Keratinocyte (primary cell): ENCODE data around the gene NBPF6. TPM values are rescaled to one million over a fixed set of nuclear protein-coding genes. Genes with fewer than 3 reads are reported as not detected.
"Not testable (repeated sequence)": the region's sequence is repeated elsewhere in the genome, so short reads cannot be mapped to it uniquely, and the experiment has no call there.

ENCODE experiments used
- DNase-seq: peaks from one replicate; pipeline ENCODE4 v3.0.0-alpha.2; 2011; ENCODE audit warnings: low read depth, missing footprints, low spot score
- FAIRE-seq: peaks from 2 replicates; lab custom pipeline; 2011; peaks lifted over from hg19 to GRCh38; lab: Jason Lieb, UNC
- H2AFZ ChIP-seq: 2 replicates; pipeline ENCODE4 v1.6.0; 2012; ENCODE audit warnings: low read length, control low read depth, inconsistent platforms; ENCODE audit not compliant: control insufficient read depth
- H3K27ac ChIP-seq: 2 replicates; pipeline ENCODE4 v1.5.1; 2011; ENCODE audit warnings: low read length; ENCODE audit not compliant: control insufficient read depth, insufficient read depth
- H3K27me3 ChIP-seq: 3 replicates; pipeline ENCODE4 v1.6.0; 2011; ENCODE audit warnings: low read length; ENCODE audit not compliant: control insufficient read depth, insufficient read depth; ENCODE audit errors: extremely low read depth
- H3K36me3 ChIP-seq, 2 experiments: 2 replicates in 1 of 2; 3 replicates in 1 of 2; pipeline ENCODE4 v1.5.1; 2011; ENCODE audit warnings: low read length in 2 of 2, mild to moderate bottlenecking in 1 of 2; ENCODE audit not compliant: control insufficient read depth in 2 of 2, insufficient read depth in 2 of 2; ENCODE audit errors: extremely low read depth in 1 of 2
- H3K4me1 ChIP-seq: 3 replicates; pipeline ENCODE4 v1.5.1; 2011; ENCODE audit warnings: low read length; ENCODE audit not compliant: control insufficient read depth, insufficient read depth; ENCODE audit errors: extremely low read depth
- H3K4me2 ChIP-seq: 3 replicates; pipeline ENCODE4 v1.6.0; 2011; ENCODE audit warnings: low read depth, low read length; ENCODE audit not compliant: control insufficient read depth, insufficient read depth; ENCODE audit errors: extremely low read depth
- H3K4me3 ChIP-seq, 3 experiments: fragments of 200-600 bp in 1 of 3; sonication (generic) in 1 of 3; 2 replicates in 2 of 3; 3 replicates in 1 of 3; pipeline ENCODE4 v1.5.1; 2011 to 2016; ENCODE audit warnings: low read length in 3 of 3, mild to moderate bottlenecking in 3 of 3, control low read depth in 2 of 3, inconsistent platforms in 1 of 3, low read depth in 1 of 3, mixed read lengths in 1 of 3, mixed run types in 1 of 3, moderate library complexity in 1 of 3; ENCODE audit not compliant: control insufficient read depth in 2 of 3, insufficient read depth in 2 of 3; ENCODE audit errors: extremely low read depth in 1 of 3
- H3K79me2 ChIP-seq: 2 replicates; pipeline ENCODE4 v1.6.0; 2012; ENCODE audit warnings: low read length; ENCODE audit not compliant: control insufficient read depth, insufficient read depth
- H3K9ac ChIP-seq: 3 replicates; pipeline ENCODE4 v1.6.0; 2011; ENCODE audit warnings: low read length; ENCODE audit not compliant: control insufficient read depth, insufficient read depth; ENCODE audit errors: extremely low read depth
- H3K9me1 ChIP-seq: 3 replicates; pipeline ENCODE4 v1.6.0; 2011; ENCODE audit warnings: low read length; ENCODE audit not compliant: control insufficient read depth, insufficient read depth; ENCODE audit errors: extremely low read depth
- H3K9me3 ChIP-seq: 2 replicates; pipeline ENCODE4 v1.5.1; 2012; ENCODE audit warnings: low read depth, low read length; ENCODE audit not compliant: control insufficient read depth
- H4K20me1 ChIP-seq: 3 replicates; pipeline ENCODE4 v1.6.0; 2011; ENCODE audit warnings: low read length; ENCODE audit not compliant: control insufficient read depth, insufficient read depth; ENCODE audit errors: extremely low read depth
- CTCF ChIP-seq, 3 experiments: IDR thresholded peaks in 1 of 3; conservative IDR thresholded peaks in 1 of 3; optimal IDR thresholded peaks in 1 of 3; 2 replicates in 2 of 3; 3 replicates in 1 of 3; pipeline versions ENCODE3 to v1.5.1; 2011; ENCODE audit warnings: low read length in 3 of 3, mild to moderate bottlenecking in 3 of 3, moderate library complexity in 2 of 3, control low read depth in 1 of 3, inconsistent platforms in 1 of 3; ENCODE audit not compliant: insufficient read depth in 2 of 3; ENCODE audit errors: extremely low read depth in 1 of 3
- EZH2 ChIP-seq: IDR thresholded peaks from one replicate; pipeline ENCODE4 v1.6.1; 2012; ENCODE audit warnings: inconsistent platforms, mild to moderate bottlenecking, low read length, moderate library complexity
- dilution Hi-C: fragments of 300-500 bp; cut with MboI; formaldehyde crosslinking; loops from one replicate; pipeline ENCODE4 v1.7.0; 2020; ENCODE audit warnings: low sequenced_read_pairs; ENCODE audit not compliant: extremely low pct_ligation_motif_present
- polyA plus RNA-seq, 5 experiments: library from polyadenylated mRNA; depleted of rRNA in 3 of 5; stranded (reverse) in 3 of 5; stranded (forward) in 1 of 5; unstranded in 1 of 5; fragments of >200 nt; gene quantifications; 1 replicate in 1 of 5; 2 replicates in 3 of 5; 3 replicates in 1 of 5; pipeline versions ENCODE4 v1.2.1 to v1.2.3, GENCODE V29; 2011 to 2012; ENCODE audit warnings: missing spikeins in 2 of 5, low read depth in 1 of 5, low replicate concordance in 1 of 5

The NBPF6 gene
- polyA plus RNA-seq, 1 donor (not counting 4 experiments of a cell fraction or from before 2014, with no cell fraction given) = not detected

DNA sequence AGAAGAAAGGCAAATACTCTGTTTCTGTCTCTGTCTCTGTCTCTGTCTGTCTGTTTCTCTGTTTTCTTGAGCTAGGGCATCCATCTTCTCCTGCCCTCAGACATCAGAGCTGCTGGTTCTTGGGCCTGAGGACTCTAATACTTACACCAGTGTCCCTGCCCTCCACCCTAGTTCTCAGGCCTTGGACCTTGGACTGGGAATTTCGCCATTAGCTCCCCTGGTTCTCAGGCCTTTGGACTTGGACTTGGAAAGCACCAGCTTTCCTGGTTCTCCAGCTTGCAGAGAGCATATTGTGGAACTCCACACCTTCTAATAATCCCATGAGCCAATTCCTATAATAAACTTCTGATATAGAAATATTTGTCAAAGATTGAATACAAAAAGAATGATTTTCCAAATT is 32.6 kb downstream of the NBPF6 start:
- TF ChIP-seq CTCF (optimal IDR thresholded peaks at IDR 0.05 in 1 of 3, IDR thresholded peaks at IDR 0.05 in 1 of 3, conservative IDR thresholded peaks at IDR 0.05 in 1 of 3; ENCODE audit: extremely low read depth in 1 of 3, insufficient read depth in 2 of 3, low read length in 3 of 3) (no peak), EZH2 (no peak)
- H3K36me3 ChIP-seq = no peaks in the 10 kb centered on the region
- H4K20me1 ChIP-seq = no peaks in the 10 kb centered on the region
- FAIRE-seq (no peak), DNase-seq (no peak)
- dilution Hi-C loops = no loop called here
- H3K9me1 ChIP-seq = no peaks in the 10 kb centered on the region
- no peaks in the 10 kb centered on the region for H3K27me3 ChIP-seq
- H3K27ac ChIP-seq = no peak overlapping the region
- no peak overlapping the region for H3K9ac ChIP-seq
- no peak overlapping the region for H2AFZ ChIP-seq
- H3K79me2 ChIP-seq = no peaks in the 10 kb centered on the region
- no peak overlapping the region for H3K4me2 ChIP-seq
- no peak overlapping the region for H3K4me3 ChIP-seq
- H3K4me1 ChIP-seq = no peaks in the 10 kb centered on the region
- no peaks in the 10 kb centered on the region for H3K9me3 ChIP-seq

DNA sequence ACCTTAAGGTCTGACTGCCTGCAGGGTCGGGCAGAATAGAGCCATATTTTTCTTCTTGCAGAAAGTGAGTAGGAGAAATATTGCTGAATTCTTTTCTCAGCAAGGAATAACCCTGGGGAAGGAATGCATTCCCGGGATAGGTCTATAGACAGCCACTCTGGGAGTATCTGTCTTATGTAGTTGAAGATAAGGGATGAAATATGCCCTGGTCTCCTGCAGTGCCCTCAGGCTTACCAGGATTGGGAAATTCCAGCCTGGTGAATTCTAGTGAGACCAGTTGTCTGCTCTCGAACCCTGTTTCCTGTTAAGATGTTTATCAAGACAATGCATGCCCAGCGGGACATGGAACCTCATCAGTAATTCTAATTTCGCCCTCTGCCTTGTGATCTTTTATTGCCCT is 35.8 kb downstream of the NBPF6 start:
- dilution Hi-C loops, H3K4me3 ChIP-seq, H4K20me1 ChIP-seq, FAIRE-seq, H3K79me2 ChIP-seq, DNase-seq, H3K27me3 ChIP-seq, H3K36me3 ChIP-seq, H3K27ac ChIP-seq, H3K9ac ChIP-seq, H3K9me3 ChIP-seq, H3K4me1 ChIP-seq, H3K4me2 ChIP-seq, H2AFZ ChIP-seq, H3K9me1 ChIP-seq: not testable (repeated sequence)

DNA sequence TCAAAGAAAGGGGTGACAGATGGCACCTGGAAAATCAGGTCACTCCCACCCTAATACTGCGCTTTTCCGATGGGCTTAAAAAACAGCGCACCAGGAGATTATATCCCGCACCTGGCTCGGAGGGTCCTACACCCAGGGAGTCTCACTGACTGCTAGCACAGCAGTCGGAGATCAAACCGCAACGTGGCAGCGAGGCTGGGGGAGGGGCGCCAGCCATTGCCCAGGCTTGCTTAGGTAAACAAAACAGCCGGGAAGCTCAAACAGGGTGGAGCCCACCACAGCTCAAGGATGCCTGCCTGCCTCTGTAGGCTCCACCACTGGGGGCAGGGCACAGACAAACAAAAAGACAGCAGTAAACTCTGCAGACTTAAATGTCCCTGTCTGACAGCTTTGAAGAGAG is 36.6 kb downstream of the NBPF6 start:
- H3K4me1 ChIP-seq, H3K36me3 ChIP-seq, H3K79me2 ChIP-seq, H3K9me3 ChIP-seq, H3K9ac ChIP-seq, H4K20me1 ChIP-seq, H2AFZ ChIP-seq, H3K27me3 ChIP-seq, DNase-seq, dilution Hi-C loops, H3K9me1 ChIP-seq, H3K27ac ChIP-seq, H3K4me3 ChIP-seq, FAIRE-seq, H3K4me2 ChIP-seq: not testable (repeated sequence)

DNA sequence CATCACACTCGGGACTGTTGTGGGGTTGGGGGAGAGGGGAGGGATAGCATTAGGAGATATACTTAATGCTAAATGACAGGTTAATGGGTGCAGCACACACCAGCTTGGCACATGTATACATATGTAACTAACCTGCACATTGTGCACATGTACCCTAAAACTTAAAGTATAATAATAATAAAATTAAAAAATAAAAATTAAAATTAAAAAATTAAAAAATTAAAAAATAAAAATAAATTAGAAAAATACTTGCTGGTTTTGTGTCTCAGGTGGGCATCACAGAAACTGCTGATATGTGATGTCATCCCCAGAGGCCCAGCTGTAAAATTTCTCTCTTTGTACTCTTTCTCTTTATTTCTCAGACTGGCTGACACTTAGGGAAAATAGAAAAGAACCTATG is 44.9 kb downstream of the NBPF6 start:
- dilution Hi-C loops, H3K9me3 ChIP-seq, FAIRE-seq, H3K4me2 ChIP-seq, H3K27ac ChIP-seq, H2AFZ ChIP-seq, H3K9ac ChIP-seq, H3K4me1 ChIP-seq, DNase-seq, H3K27me3 ChIP-seq, H3K36me3 ChIP-seq, H3K9me1 ChIP-seq, H3K4me3 ChIP-seq, H3K79me2 ChIP-seq, H4K20me1 ChIP-seq: not testable (repeated sequence)
